GM13977 (cell line): ENCODE measurements around the gene SH3BGRL2.

ENCODE experiments used
- DNase-seq: peaks from one replicate; pipeline ENCODE4 v3.0.0; 2012; ENCODE audit warnings: low spot score
- CTCF ChIP-seq: IDR thresholded peaks from 2 replicates; pipeline ENCODE4 v1.5.1; 2012; ENCODE audit warnings: mild to moderate bottlenecking, control low read depth; ENCODE audit not compliant: insufficient read depth; ENCODE audit errors: extremely low read depth, missing control alignments
- in situ Hi-C: fragments of 300-500 bp; cut with MboI; formaldehyde crosslinking; loops from one replicate; pipeline ENCODE4 v1.12.0; 2022; ENCODE audit warnings: low sequenced_read_pairs, low pct_unique_long_range_greater_than_20kb, mixed read lengths, inconsistent platforms; ENCODE audit not compliant: unreplicated experiment

The SH3BGRL2 gene

GRCh38 chr6:79605968-79606764 lies 25.0 kb upstream of the SH3BGRL2 start:
- no peak for DNase-seq
- no peak for TF ChIP-seq CTCF
- in situ Hi-C loops: no loop called here

GRCh38 chr6:79607000-79607399 lies 24.1 kb upstream of the SH3BGRL2 start:
- in situ Hi-C loops: no loop called here
- DNase-seq: no peak
- no peak for TF ChIP-seq CTCF

DNA sequence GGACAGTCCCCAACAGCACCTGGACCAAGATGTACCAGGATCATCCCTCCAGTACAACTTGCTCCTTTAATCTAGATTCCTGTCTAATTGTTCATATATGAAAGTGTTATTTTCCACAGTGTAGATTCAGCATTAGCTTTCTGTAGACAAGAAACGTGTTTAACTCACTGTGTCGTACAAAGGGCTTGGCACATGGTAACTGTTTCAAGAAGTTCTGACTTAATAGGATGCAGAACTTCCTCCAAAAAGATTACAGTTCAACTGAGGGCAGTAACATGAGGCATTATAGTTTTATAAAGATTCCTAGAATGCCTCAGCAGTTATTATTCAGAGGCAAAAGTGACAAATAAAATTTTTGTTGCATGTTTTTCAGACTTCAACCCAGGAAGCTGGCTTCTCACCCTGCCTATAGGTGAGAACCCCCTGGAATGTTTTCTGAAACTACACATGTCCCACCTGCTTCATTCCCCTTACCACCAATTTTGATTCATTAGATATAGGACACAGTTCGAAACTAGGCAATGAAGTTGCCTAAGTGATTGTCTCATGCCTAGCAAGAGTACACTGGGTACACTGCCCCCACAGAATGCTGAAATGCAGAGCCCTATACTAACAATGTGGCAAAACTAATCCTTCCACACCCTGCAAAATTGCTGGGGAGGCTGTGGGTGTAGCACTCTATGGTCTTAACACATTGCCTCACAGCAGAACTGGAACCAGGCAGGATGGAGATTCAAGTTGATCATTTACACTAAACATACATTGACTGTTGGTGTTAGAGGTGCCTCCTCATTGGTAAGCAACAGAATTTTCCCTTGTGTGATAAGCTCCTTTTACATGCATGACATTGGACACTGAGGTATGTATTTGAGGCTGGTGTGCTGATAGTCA lies 22.6 kb upstream of the SH3BGRL2 start:
- DNase-seq: no peak
- in situ Hi-C loops: no loop called here
- TF ChIP-seq CTCF: no peak

DNA sequence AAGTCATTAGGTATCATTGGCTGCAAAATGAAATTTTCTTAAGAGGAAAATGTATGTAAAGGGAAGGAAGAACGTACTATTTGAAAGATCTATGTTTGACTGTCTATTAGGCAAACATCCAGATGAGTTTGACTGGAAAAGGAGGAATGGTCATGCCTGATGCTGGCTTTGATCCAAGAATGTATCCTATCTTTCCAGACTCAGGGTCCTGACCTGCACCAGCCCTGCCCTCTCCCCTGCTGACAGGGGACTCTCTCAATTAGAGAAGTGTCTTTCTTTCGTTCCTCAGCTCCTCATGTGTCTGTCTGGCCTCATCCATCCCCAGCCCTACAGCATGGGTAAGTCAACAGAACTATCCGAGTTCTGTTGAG lies 21.9 kb upstream of the SH3BGRL2 start:
- TF ChIP-seq CTCF: no peak
- DNase-seq: no peak
- in situ Hi-C loops: no loop called here

DNA sequence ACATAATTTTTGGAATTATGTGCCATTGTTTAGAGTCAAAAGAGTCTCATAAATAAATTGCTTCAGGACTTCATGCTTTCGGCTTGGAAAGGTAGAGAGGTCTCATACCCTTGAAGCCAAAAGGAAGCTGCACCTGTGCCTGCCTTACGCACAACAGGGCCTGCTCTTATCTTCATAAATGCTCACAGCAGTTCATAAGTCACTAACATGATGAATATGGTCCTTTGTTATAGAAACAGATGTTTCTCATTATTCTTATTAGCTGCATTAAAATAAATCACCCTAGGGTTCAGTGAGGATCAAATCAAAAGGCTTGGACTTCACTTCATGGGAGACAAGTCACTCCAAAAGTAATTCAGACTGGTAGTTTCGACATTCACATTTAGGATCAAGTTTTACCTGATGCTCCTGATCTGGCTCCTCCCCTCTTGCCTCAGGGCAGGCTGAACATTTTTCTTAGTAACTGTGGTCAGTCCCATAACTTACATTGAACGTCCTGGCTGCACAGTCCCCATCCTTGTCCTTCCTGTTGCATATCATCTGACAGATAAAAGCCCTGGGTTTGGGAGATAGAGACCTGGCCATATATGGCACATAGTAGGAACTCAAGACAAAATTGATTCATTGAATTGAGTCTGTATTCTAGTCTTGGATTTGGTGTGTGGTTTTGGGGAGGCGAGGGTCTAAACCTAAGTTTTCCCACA lies 20.7 kb upstream of the SH3BGRL2 start:
- in situ Hi-C loops: no loop called here
- DNase-seq: no peak
- no peak for TF ChIP-seq CTCF

- no peak for TF ChIP-seq CTCF
- DNase-seq: no peak
- in situ Hi-C loops: no loop called here
Measured at GRCh38 chr6:79612457-79612856, 18.7 kb upstream of the SH3BGRL2 start.
